ENCODE measurements around the gene SNRPA1. TPM values are rescaled to one million over a fixed set of nuclear protein-coding genes. Genes with fewer than 3 reads are reported as not detected.

SNRPA1 gene
- polyA plus RNA-seq, 3 donors, result 63.9 to 76.3 (median 67.4) TPM

GRCh38 chr15:101251830-101252820 lies 42.9 kb downstream of the SNRPA1 start, which contains the start of gene CHSY1:
Gene CHSY1, minus strand, starts transcription at chr15:101252048. Its CDS starts 592 bp downstream, at chr15:101251456.
- peak; percentile 75 to 91 (median 87) for DNase-seq (ENCODE audit: extremely low read depth in 1 of 11, low read depth in 9 of 11, low spot score in 4 of 11)

- DNase-seq (ENCODE audit: extremely low read depth in 1 of 11, low read depth in 9 of 11, low spot score in 4 of 11), result peak in 2 of 11 donors; percentile 43 to 63
These were observed 43.9 kb downstream of the SNRPA1 start for GRCh38 chr15:101250873-101251829.

- DNase-seq (ENCODE audit: extremely low read depth in 1 of 11, low read depth in 9 of 11, low spot score in 4 of 11), result no peak
These were observed 44.7 kb downstream of the SNRPA1 start for GRCh38 chr15:101250341-101250831.

DNA sequence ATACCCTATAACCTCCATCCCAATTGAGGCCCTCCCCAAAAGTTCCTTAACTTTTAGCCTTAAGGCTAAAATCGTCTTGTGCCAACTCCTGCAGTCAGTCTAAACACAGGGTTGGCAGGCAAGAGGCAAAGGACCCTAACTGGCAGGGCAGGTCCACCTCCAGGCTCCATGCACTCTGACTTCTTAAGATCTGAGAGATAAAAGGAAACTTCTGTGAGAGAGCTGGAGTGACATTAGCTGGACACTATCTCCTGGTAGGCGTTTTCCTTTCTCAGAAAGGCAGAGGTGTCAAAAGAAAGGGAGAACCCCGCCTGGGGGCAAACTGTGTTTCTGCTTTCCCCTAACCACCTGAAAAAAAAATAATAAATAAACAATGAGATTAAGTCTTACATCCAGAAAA lies 46.8 kb downstream of the SNRPA1 start:
- no peak for DNase-seq (ENCODE audit: extremely low read depth in 1 of 11, low read depth in 9 of 11, low spot score in 4 of 11)

DNA sequence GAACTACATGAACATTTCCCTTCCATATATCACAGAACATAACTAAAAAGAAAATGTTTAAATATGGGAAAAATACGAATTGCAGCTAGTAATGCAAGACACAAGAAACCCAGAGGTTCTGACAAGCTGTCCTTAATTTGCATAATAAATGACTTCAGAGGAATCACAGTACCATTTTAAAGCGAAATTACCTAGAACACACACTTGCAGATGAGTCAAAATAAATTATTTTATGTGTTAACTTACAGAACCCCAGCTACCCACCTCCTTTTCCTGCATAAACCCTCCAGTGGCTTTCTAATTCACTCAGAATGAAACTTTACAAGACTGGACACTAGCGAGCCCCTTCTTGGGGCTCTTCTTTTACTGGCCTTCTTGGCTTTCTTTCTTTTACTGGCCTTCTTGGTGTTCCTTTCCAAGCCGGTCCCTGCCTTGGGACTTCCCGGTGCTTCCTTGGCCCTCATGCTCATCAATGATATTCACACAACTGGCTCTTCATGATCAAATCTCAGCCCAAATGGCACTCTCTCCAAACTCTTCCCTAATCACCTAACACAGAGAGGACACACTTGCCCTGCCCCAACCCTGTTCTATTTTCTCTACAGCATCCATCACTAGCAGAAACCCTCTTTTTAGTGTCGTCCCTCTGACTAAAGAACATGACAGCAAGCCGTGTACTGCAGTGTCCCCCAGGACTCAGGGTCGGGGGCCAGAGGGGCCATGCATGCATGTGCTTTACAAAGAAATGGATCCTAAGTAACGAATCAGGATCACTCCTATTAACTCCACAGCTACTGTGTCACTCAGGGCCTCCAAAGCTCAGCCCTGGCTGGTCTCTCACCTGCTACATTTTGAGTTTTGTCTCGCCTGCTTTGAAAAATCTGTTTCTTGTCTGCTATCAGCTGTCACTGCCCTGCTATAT lies 48.0 kb downstream of the SNRPA1 start:
- DNase-seq (ENCODE audit: extremely low read depth in 1 of 11, low read depth in 9 of 11, low spot score in 4 of 11), result no peak

DNA sequence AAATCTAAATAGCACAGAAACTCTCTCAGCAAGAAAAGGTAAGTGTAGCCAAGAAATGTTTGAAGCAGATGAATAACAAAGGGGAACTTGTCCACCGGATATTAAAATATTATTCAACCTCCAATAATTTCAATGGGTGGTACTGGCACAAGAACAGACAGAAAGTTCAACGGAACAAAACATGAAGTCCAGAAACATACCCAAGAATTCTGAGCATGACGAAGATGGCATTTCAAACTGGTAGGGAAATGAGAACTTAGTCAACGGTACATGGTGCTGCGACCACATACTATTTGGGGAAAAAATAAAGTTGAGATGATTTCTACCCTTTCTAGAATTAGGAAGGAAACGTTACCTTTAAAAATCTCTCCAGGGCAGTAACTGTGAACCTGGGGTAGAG lies 48.7 kb downstream of the SNRPA1 start:
- no peak for DNase-seq (ENCODE audit: extremely low read depth in 1 of 11, low read depth in 9 of 11, low spot score in 4 of 11)

GRCh38 chr15:101244889-101245668 lies 50.0 kb downstream of the SNRPA1 start:
- no peak for DNase-seq (ENCODE audit: extremely low read depth in 1 of 11, low read depth in 9 of 11, low spot score in 4 of 11)

DNA sequence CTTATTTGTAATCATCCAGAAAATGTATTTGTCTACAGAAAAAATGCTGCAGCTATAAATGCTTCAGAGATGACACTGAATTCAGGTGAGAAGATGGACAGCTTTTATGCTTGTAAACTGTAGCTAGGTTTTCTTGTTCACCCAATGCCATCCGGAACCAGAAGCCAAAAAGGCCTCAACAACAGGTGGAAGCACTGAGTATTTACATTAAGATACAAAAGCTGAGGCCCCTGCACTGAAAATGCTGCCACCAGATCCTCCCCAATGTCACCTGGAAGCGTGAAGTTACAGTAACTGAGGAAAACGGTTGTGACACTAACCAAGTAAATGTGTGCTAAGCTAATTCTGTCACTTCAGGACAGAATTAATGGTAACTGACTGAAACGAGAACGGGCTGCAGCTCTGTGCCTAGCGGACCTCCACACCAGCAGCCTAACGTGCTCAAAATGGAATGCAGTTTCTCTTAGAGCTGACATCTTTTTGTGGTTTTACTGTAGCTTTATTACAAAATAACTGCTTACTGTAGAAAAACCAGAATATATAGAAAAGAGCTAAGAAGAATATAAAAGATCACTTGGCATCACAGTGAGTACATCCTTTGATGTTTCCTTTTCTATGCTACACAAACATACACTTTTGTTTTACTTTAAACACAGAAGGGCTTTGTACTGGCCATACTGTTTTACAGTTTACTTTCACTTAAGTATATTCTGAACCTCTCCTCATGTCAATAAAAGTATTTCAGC lies 50.8 kb downstream of the SNRPA1 start:
- no peak for DNase-seq (ENCODE audit: extremely low read depth in 1 of 11, low read depth in 9 of 11, low spot score in 4 of 11)

DNA sequence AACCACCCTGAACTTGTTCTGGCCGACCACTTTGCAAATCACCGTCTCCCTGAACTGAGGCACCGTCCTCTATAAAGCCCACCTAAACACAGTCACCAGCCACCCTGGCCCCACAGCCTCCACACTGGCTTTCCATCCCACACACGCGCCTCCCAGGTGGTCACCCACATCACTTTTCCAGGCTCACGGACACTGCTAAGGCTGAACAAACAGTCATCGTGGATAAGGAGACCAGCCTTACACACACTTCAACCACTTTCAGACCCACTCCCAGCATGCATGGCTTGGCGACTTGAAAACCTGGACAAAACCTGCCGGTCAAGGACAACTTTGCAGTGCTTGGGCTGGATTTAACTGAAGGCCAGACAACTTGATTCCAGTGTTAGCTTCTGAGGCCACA lies 51.6 kb downstream of the SNRPA1 start:
- DNase-seq (ENCODE audit: extremely low read depth in 1 of 11, low read depth in 9 of 11, low spot score in 4 of 11), result no peak

DNA sequence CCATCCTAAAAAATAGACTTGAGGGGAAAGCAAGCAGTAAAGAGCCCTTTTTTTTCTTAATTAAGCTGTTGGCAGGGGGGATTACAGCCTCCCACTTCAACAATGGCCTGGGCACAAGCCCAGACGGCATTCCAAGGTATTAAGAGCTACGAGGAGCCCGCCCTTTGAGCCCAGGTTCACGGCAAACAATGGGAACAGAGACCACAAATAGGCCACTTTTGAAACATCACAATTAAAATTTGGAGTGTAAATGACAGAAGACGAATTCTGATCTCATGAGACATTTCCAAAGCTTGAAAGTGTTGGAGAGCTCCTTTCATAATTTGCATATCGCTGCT lies 52.1 kb downstream of the SNRPA1 start:
- DNase-seq (ENCODE audit: extremely low read depth in 1 of 11, low read depth in 9 of 11, low spot score in 4 of 11), result no peak

DNA sequence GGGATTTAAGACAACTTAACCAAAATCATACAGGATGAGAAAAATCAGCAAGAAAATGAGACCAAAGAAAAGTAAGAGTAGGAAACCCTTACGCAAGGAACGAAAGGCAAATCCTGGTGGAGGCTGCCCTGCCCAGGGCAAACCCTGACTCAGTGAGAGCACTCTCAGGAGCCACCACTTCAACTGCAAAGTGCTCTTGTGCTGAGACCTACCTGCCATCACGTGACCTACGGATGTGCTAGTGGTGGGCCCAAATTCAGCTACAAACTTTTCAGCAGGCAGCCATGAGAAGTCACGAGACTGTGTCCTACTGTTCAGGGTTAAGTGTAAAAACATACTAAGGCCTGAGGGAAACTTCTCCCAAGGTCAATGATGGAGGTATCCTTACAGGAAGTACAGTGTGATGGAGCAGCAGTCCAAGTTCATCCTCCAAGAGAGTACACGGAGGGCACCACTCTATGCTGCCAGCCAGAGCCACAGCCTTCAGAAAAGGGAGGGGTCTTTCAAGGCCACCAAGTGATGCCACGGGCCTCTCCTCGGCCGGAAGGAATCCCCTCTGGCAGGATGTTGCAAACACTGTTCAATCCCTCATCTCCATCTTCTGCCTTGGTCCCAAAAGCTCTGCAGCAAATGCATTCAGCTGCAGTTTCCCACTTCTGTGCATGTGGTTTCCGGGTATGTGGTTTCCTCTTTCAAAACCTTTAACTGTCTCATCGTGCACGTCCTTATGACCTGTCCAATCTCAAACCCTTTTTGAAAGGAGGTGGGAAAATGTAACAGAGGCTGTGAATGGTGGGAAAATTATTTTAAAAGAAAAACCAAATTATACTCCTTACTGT lies 52.7 kb downstream of the SNRPA1 start:
- no peak for DNase-seq (ENCODE audit: extremely low read depth in 1 of 11, low read depth in 9 of 11, low spot score in 4 of 11)

DNA sequence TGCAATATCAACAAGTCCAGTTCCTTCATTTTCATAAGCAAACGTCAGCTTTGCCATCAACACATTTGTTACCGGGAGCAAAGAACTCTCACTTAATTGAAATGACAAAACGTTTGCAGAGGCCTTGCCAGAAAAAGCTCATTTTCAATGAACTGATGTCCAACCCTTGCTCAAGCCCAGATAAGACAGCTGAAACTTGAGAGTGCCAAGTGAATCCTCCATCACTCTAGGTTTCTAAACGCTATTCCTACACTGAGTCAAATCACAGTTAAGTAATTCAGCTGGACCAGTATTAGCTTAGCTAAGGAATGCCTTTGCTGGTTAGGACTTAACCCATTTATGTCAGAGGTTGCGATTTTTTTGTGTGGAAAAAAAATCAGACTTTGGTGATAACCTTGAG lies 54.7 kb downstream of the SNRPA1 start:
- DNase-seq (ENCODE audit: extremely low read depth in 1 of 11, low read depth in 9 of 11, low spot score in 4 of 11), result no peak

DNA sequence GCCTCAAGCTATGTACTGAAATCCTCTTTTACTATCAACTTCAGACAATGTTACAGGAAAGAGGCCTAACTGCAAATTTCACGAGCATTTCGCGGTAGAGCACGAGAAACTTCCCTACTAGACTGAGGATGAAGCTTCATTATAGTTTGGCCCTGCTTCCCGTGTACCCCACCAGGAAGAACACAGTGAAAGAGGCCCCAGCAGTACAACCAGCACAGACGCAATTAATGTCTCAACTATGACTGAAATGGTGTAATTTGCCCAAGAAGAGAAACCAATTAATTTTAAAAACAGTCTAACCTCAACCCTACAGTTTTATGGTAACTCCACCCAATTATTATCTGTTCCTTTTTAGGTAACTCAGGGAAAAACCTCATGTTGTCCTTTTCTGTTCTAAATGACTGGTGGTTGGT lies 55.3 kb downstream of the SNRPA1 start:
- DNase-seq (ENCODE audit: extremely low read depth in 1 of 11, low read depth in 9 of 11, low spot score in 4 of 11), result no peak

DNA sequence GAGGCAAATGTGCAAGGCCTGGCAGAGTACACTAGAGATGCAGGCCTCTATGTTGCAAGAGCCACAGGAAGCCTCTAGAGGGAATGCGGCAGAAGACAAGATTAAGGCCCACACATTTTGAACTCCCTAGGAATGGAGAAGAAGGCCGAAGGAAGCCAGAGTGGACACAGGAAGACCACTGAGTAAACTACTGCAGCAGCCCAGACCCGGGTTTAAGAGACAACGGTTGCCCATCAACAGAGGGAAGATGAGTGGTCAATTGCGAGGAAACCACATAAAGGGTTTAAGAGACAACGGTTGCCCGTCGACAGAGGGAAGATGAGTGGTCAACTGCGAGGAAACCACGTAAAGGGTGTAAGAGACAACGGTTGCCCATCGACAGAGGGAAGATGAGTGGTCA lies 57.8 kb downstream of the SNRPA1 start:
- DNase-seq (ENCODE audit: extremely low read depth in 1 of 11, low read depth in 9 of 11, low spot score in 4 of 11), result no peak

DNA sequence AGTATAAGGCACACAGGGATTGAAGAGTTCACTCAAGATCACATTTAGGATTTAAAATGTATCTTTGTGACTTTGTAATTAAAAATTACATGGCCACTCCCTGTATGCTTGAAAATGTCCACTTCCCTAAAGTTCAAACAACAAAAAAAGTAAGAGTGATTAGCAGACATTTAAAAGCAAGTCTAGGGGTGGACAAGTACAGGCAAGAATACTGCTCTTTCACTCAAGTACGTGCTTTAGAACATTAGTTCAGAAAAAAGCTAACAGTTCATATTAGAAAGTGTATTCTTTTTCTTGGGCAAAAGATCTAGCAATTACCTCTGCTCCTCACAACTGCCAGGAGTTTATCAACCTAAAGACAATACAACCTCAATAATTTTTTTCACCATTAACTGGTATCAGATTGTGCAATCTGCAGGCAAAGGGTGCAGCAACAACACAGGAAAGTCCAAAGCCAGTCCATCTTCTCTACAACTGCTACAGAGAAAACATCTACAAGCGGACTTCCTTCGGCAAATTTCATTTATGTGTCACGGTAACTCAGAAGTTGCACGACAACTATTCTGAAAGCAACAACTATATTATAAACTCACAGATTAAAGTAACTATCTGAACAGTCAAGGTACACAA lies 61.3 kb downstream of the SNRPA1 start:
- no peak for DNase-seq (ENCODE audit: extremely low read depth in 1 of 11, low read depth in 9 of 11, low spot score in 4 of 11)

GRCh38 chr15:101232677-101233076 lies 62.4 kb downstream of the SNRPA1 start:
- DNase-seq (ENCODE audit: extremely low read depth in 1 of 11, low read depth in 9 of 11, low spot score in 4 of 11), result no peak

Measured in renal cortex interstitium (tissue), 11 donors.